Camera-type eye (tissue), 1 donor: ENCODE data around the gene LYPLAL1. TPM values are rescaled to one million over a fixed set of nuclear protein-coding genes. Genes with fewer than 3 reads are reported as not detected.

ENCODE experiments used
- total RNA-seq: library from RNA; depleted of rRNA; stranded (reverse); fragments of >200 nt; gene quantifications from one replicate; pipeline ENCODE4 v1.2.3, GENCODE V29; 2014

LYPLAL1 gene
- 70.1 TPM for total RNA-seq

GRCh38 chr1:219173758-219174459 lies at the start of gene LYPLAL1:
LYPLAL1 (plus strand) TSS chr1:219173878; CDS start chr1:219173891, 13 bp downstream.

